HG03095 (cell line): ENCODE results near the gene AQP1.

Experiments used
- ATAC-seq: cut with Tn5 transposase; IDR thresholded peaks from one replicate; pipeline ENCODE4 v1.9.1; 2021; ENCODE audit warnings: moderate library complexity; ENCODE audit not compliant: unreplicated experiment

Gene AQP1

GRCh38 chr7:30881448-30881847 lies 30.2 kb upstream of the AQP1 start:
- ATAC-seq = no peak

GRCh38 chr7:30884881-30885280 lies 26.8 kb upstream of the AQP1 start:
- no peak for ATAC-seq

GRCh38 chr7:30886608-30887011 lies 25.0 kb upstream of the AQP1 start:
- no peak for ATAC-seq

- ATAC-seq = no peak
These were observed 24.2 kb upstream of the AQP1 start for GRCh38 chr7:30887464-30887872.

GRCh38 chr7:30888747-30889146 lies 22.9 kb upstream of the AQP1 start:
- no peak for ATAC-seq

GRCh38 chr7:30890226-30890625 lies 21.4 kb upstream of the AQP1 start:
- no peak for ATAC-seq

GRCh38 chr7:30893357-30893756 lies 18.3 kb upstream of the AQP1 start:
- no peak for ATAC-seq

- ATAC-seq = no peak
These were observed 17.6 kb upstream of the AQP1 start for GRCh38 chr7:30894009-30894408.

GRCh38 chr7:30894866-30895605 lies 16.6 kb upstream of the AQP1 start:
- ATAC-seq = no peak

- no peak for ATAC-seq
These were observed 15.6 kb upstream of the AQP1 start for GRCh38 chr7:30896036-30896435.

GRCh38 chr7:30896783-30897637 lies 14.6 kb upstream of the AQP1 start:
- no peak for ATAC-seq

- no peak for ATAC-seq
These were observed 13.9 kb upstream of the AQP1 start for GRCh38 chr7:30897770-30898169.

- ATAC-seq = no peak
These were observed 13.2 kb upstream of the AQP1 start for GRCh38 chr7:30898411-30898810.

- no peak for ATAC-seq
These were observed 12.6 kb upstream of the AQP1 start for GRCh38 chr7:30899066-30899465.

- ATAC-seq = no peak
These were observed 12.0 kb upstream of the AQP1 start for GRCh38 chr7:30899630-30900029.

- ATAC-seq = no peak
These were observed 11.6 kb upstream of the AQP1 start for GRCh38 chr7:30900053-30900452.

GRCh38 chr7:30900803-30901362 lies 10.8 kb upstream of the AQP1 start:
- ATAC-seq = no peak

GRCh38 chr7:30901856-30902255 lies 9.8 kb upstream of the AQP1 start:
- no peak for ATAC-seq

- ATAC-seq = no peak
These were observed 9.2 kb upstream of the AQP1 start for GRCh38 chr7:30902466-30902865.

GRCh38 chr7:30903146-30903545 lies 8.5 kb upstream of the AQP1 start:
- no peak for ATAC-seq

- ATAC-seq = no peak
These were observed 7.1 kb upstream of the AQP1 start for GRCh38 chr7:30904561-30904960.
